LNCAP (cell line): ENCODE data around the gene USP43.

ENCODE experiments used
- TF ChIP-seq, protein P1 (sequence below): fragments of 450-650 bp; IDR thresholded peaks from 2 replicates; pipeline ENCODE4 v1.5.1; 2017; ENCODE audit warnings: mild to moderate bottlenecking

USP43 gene, protein sequence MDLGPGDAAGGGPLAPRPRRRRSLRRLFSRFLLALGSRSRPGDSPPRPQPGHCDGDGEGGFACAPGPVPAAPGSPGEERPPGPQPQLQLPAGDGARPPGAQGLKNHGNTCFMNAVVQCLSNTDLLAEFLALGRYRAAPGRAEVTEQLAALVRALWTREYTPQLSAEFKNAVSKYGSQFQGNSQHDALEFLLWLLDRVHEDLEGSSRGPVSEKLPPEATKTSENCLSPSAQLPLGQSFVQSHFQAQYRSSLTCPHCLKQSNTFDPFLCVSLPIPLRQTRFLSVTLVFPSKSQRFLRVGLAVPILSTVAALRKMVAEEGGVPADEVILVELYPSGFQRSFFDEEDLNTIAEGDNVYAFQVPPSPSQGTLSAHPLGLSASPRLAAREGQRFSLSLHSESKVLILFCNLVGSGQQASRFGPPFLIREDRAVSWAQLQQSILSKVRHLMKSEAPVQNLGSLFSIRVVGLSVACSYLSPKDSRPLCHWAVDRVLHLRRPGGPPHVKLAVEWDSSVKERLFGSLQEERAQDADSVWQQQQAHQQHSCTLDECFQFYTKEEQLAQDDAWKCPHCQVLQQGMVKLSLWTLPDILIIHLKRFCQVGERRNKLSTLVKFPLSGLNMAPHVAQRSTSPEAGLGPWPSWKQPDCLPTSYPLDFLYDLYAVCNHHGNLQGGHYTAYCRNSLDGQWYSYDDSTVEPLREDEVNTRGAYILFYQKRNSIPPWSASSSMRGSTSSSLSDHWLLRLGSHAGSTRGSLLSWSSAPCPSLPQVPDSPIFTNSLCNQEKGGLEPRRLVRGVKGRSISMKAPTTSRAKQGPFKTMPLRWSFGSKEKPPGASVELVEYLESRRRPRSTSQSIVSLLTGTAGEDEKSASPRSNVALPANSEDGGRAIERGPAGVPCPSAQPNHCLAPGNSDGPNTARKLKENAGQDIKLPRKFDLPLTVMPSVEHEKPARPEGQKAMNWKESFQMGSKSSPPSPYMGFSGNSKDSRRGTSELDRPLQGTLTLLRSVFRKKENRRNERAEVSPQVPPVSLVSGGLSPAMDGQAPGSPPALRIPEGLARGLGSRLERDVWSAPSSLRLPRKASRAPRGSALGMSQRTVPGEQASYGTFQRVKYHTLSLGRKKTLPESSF

DNA sequence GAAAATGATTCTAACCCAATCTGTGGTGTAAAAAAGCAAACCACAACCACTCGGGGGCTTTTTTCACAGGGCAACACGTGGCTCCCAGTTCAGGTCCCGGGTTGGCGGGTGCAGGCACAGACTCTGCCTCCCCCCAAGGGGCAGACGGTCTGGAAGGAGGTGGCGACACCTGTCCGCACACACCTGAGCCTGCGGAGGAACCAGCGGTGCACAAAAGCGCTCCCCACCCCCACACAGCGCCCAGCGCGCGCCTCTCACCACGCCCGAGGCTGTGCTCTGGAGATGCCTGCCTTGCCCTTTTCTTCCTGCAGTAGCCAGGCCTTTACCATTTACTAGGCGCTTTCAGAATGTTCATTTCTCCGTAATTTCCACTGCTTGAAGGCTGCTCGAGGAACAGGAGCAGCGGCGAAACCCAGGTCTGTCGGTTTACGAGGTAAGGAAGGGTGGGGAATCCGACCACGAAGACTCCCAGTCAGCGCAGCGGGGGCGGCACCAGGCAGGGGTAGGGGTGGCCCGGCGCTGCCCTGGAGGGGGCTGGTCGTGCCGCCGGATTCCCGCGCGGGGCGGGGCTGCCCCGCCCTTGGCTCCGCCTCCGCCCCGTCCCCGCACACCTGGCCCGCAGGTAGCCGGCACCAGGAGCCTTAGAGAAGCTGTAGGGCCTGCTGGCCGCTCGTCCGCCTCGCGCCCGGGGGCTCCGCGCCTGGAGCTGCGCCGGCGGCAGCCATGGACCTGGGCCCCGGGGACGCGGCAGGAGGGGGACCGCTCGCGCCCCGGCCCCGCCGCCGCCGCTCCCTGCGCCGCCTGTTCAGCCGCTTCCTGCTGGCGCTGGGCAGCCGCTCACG, at the start of gene USP43:
Gene USP43 (plus strand): TSS at position 608 of the 842 bp plus-strand sequence. CDS start 116 bp downstream, at position 724.
- TF ChIP-seq, protein P1, sequence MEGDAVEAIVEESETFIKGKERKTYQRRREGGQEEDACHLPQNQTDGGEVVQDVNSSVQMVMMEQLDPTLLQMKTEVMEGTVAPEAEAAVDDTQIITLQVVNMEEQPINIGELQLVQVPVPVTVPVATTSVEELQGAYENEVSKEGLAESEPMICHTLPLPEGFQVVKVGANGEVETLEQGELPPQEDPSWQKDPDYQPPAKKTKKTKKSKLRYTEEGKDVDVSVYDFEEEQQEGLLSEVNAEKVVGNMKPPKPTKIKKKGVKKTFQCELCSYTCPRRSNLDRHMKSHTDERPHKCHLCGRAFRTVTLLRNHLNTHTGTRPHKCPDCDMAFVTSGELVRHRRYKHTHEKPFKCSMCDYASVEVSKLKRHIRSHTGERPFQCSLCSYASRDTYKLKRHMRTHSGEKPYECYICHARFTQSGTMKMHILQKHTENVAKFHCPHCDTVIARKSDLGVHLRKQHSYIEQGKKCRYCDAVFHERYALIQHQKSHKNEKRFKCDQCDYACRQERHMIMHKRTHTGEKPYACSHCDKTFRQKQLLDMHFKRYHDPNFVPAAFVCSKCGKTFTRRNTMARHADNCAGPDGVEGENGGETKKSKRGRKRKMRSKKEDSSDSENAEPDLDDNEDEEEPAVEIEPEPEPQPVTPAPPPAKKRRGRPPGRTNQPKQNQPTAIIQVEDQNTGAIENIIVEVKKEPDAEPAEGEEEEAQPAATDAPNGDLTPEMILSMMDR, result no peak

DNA sequence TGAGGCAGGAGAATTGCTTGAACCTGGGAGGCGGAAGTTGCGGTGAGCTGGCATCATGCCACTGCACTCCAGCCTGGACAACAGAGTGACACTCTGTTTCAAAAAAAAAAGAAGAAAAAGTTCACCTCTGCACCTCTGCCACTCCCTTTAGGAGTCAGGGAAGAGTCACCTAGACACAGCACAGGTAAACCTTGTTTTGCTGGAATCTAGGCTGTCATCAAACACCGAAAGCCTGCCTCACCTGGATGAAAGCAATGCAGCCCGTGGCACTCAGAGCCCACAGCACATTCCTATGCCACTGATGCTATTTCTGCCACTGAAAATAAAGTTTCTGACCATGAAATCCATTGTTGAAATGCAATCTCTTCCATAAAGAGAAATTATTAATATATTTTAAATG, 46.7 kb upstream of the USP43 start:
- TF ChIP-seq, protein P1, result no peak

DNA sequence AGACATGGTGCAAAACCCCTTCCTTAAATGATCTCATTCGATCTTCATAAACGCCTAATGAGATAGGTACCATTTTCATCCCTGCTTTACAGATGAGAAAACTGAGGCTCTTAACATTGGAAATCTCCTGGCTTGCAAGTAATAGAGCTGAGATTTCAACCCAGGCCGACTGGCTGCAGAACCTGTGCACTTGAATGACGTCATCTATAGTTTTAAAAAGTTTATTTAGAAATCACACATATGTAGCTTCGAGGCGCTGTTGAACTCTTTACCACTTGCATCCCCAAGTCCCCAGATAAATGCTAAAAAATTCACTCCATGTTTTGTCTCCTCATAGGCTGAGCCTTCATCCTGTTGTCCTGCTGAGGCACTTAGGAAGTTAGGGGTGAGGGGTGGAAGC, 38.9 kb upstream of the USP43 start:
- TF ChIP-seq, protein P1, result no peak

DNA sequence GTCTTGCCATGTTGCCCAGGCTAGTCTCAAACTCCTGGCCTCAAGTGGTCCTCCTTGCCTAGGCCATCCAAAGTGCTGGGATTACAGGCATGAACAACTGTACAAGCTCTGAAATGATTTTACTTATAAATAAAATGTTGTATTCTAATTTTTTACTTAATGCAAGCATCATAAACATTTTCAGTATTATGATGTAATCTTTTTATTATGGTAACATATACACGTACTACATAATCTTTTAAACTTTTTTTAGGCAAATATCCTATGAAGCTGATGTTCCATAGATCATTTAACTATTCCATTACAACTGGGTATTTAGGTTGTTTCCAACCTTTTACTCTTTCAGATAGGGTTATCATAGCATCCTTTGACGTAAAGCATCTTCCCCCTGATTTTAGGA, 33.8 kb upstream of the USP43 start:
- TF ChIP-seq, protein P1, result no peak

DNA sequence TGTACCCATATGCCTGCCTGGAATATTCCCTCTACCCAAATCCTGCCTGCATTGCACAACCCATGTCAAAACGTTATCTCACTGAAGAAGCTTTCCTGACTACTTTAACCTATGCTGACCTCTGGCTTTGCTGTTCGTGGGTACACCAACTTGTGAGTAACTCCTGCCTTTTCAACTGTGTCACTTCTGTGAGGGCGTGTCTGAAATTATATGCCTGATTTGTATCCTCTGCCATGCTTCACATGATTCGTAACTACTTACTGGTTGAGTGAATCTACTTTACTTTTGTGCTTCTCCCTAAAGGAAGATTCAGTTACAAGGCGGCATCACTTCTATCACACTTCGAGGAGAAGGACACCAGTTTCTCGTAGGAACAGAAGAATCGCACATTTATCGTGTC, 33.3 kb upstream of the USP43 start:
- TF ChIP-seq, protein P1, result no peak

DNA sequence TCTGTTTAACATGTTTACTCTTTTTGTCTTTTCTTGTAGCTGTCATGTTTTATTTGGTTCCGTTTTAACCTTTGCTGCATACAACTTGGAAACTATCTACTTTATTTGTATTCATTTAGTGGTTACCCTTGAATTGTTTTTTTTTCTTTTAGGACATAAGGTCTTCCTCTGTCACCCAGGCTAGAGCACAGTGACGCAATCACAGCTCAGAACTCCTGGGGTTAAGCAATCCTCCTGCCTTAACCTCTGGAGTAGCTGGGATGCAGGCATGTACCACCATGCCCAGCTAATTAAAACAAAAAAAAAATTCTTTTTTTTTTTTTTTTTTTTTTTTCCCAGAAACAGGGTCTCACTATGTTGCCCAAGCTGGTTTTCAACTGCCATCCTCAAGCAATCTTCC, 29.8 kb upstream of the USP43 start:
- TF ChIP-seq, protein P1, result no peak
